Gastrocnemius medialis (tissue), 4 donors: Measurements from ENCODE around the gene SMC1B.
"Not testable (repeated sequence)": the region's sequence is repeated elsewhere in the genome, so short reads cannot be mapped to it uniquely, and the experiment has no call there.

ENCODE experiments used
- CTCF ChIP-seq, 5 experiments: fragments of 450-650 bp in 3 of 5; fragments of 200-600 bp in 2 of 5; sonication (generic) in 2 of 5; IDR thresholded peaks in 4 of 5; conservative IDR thresholded peaks in 1 of 5; 1 replicate in 4 of 5; 2 replicates in 1 of 5; pipeline ENCODE4 v1.5.1; 2016 to 2019; ENCODE audit warnings: antibody characterized with exemption in 5 of 5, mild to moderate bottlenecking in 3 of 5, moderate library complexity in 3 of 5
- POLR2A ChIP-seq, 2 donors: fragments of 450-650 bp; IDR thresholded peaks; one replicate each; pipeline ENCODE4 v1.6.1; 2017; ENCODE audit warnings: antibody characterized with exemption in 2 of 2, mild to moderate bottlenecking in 2 of 2, moderate library complexity in 2 of 2

GRCh38 chr22:45440688-45441087 is 27.3 kb upstream of the SMC1B start:
- TF ChIP-seq CTCF (IDR thresholded peaks at IDR 0.05 in 4 of 5, conservative IDR thresholded peaks at IDR 0.05 in 1 of 5); POLR2A (IDR thresholded peaks at IDR 0.05): not testable (repeated sequence)
